ENCODE measurements around the gene SRPK3. TPM values are rescaled to one million over a fixed set of nuclear protein-coding genes. Genes with fewer than 3 reads are reported as not detected.

Gene SRPK3
- total and polyA plus RNA-seq, 2 donors from 2014 or later = 0.58 to 1.1 TPM

- Histone ChIP-seq H3K9ac (ENCODE audit: low read length in 3 of 3) (no peak within 1 kb of the TSS), H3K9me3 (ENCODE audit: control insufficient read depth in 2 of 3, insufficient read depth in 1 of 3, low read length in 3 of 3) (no peaks in the 10 kb centered on the region), H3K36me3 (ENCODE audit: control insufficient read depth in 2 of 3, insufficient read depth in 3 of 3, low read length in 3 of 3) (no peaks in the 10 kb centered on the region), H3K4me1 (ENCODE audit: control insufficient read depth in 2 of 3, insufficient read depth in 2 of 3, low read depth in 1 of 3, low read length in 3 of 3) (no peaks in the 10 kb centered on the region), H3K4me3 (ENCODE audit: low read length in 3 of 3) (no peak within 1 kb of the TSS), H3K27ac (ENCODE audit: low read depth in 2 of 2, low read length in 2 of 2) (no peak within 1 kb of the TSS), H3K27me3 (ENCODE audit: control insufficient read depth, insufficient read depth, low read length) (no peaks in the 10 kb centered on the region)
- intact Hi-C loops (cut with DNase I) = no loop called here
- no peak for TF ChIP-seq CTCF (IDR thresholded peaks at IDR 0.05; ENCODE audit: borderline replicate concordance, extremely low read depth, insufficient read depth)
- no peak for DNase-seq
- FAIRE-seq = no peak
Measured at GRCh38 chrX:153829799-153830639, 49.2 kb downstream of the SRPK3 start, which contains the start of gene PDZD4. Gene PDZD4, minus strand, starts transcription at chrX:153830544. Its CDS starts 246 bp downstream, at chrX:153830298.

- DNase-seq = peak in 1 of 5 donors; percentile 13
- H3K27ac ChIP-seq (ENCODE audit: low read depth in 2 of 2, low read length in 2 of 2) = no peak overlapping the region
- H3K36me3 ChIP-seq (ENCODE audit: control insufficient read depth in 2 of 3, insufficient read depth in 3 of 3, low read length in 3 of 3) = no peaks in the 10 kb centered on the region
- H3K4me3 ChIP-seq (ENCODE audit: low read length in 3 of 3) = no peak overlapping the region
- FAIRE-seq = no peak
- intact Hi-C loops (cut with DNase I) = no loop called here
- no peak overlapping the region for H3K9ac ChIP-seq (ENCODE audit: low read length in 3 of 3)
- H3K27me3 ChIP-seq (ENCODE audit: control insufficient read depth, insufficient read depth, low read length) = no peaks in the 10 kb centered on the region
- H3K9me3 ChIP-seq (ENCODE audit: control insufficient read depth in 2 of 3, insufficient read depth in 1 of 3, low read length in 3 of 3) = no peaks in the 10 kb centered on the region
- no peak for TF ChIP-seq CTCF (IDR thresholded peaks at IDR 0.05; ENCODE audit: borderline replicate concordance, extremely low read depth, insufficient read depth)
- H3K4me1 ChIP-seq (ENCODE audit: control insufficient read depth in 2 of 3, insufficient read depth in 2 of 3, low read depth in 1 of 3, low read length in 3 of 3) = no peaks in the 10 kb centered on the region
Measured at GRCh38 chrX:153830640-153831428, 50.0 kb downstream of the SRPK3 start.

GRCh38 chrX:153831429-153832150 lies 50.7 kb downstream of the SRPK3 start:
- H3K36me3 ChIP-seq (ENCODE audit: control insufficient read depth in 2 of 3, insufficient read depth in 3 of 3, low read length in 3 of 3) = no peaks in the 10 kb centered on the region
- no peaks in the 10 kb centered on the region for H3K27me3 ChIP-seq (ENCODE audit: control insufficient read depth, insufficient read depth, low read length)
- no peak overlapping the region for H3K9ac ChIP-seq (ENCODE audit: low read length in 3 of 3)
- TF ChIP-seq CTCF (IDR thresholded peaks at IDR 0.05; ENCODE audit: borderline replicate concordance, extremely low read depth, insufficient read depth) = no peak
- no peaks in the 10 kb centered on the region for H3K4me1 ChIP-seq (ENCODE audit: control insufficient read depth in 2 of 3, insufficient read depth in 2 of 3, low read depth in 1 of 3, low read length in 3 of 3)
- H3K9me3 ChIP-seq (ENCODE audit: control insufficient read depth in 2 of 3, insufficient read depth in 1 of 3, low read length in 3 of 3) = no peaks in the 10 kb centered on the region
- H3K27ac ChIP-seq (ENCODE audit: low read depth in 2 of 2, low read length in 2 of 2) = no peak overlapping the region
- DNase-seq = no peak
- intact Hi-C loops (cut with DNase I) = no loop called here
- no peak for FAIRE-seq
- H3K4me3 ChIP-seq (ENCODE audit: low read length in 3 of 3) = no peak overlapping the region

Measured in kidney (tissue), 14 donors.